ENCODE data around the gene GPR84. TPM values are rescaled to one million over a fixed set of nuclear protein-coding genes. Genes with fewer than 3 reads are reported as not detected.

Gene GPR84
- total and polyA plus RNA-seq, 2 donors (not counting 3 experiments of a cell fraction or from before 2014, with no cell fraction given), result not detected

DNA sequence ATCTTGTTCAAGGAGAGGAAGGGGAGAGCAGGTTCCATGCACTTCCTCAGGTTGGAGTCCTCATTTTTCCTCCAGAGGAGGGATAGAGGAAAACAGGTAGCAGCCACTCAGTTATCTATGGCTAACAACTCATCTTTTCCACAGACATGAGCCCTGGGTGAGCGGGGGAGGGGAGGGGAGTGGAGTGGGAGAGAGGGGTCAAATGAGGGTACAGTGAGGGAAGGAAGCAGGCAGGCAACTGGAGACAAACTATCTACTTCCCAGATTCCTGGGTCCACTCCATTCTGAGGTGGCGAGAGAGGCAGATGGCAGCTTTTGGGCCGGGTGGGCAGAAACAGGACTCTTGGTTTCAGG, 22.8 kb upstream of the GPR84 start:
- FAIRE-seq (no peak), DNase-seq (ENCODE audit: low read depth, low spot score) (no peak)
- no peak overlapping the region for H3K9ac ChIP-seq (replicated peaks; ENCODE audit: extremely low read depth, insufficient read depth, low read length)
- BruUV-seq (replicated peaks), result no TSS peak
- intact Hi-C loops (cut with micrococcal nuclease) (no loop called here), dilution Hi-C loops (cut with MboI; ENCODE audit: extremely low pct_ligation_motif_present, low sequenced_read_pairs) (no loop called here)
- no peak for TF ChIP-seq EZH2 (IDR thresholded peaks at IDR 0.05; ENCODE audit: borderline replicate concordance, low read depth, low read length, severe bottlenecking)
- no peak for TF ChIP-seq GATA2 (IDR thresholded peaks at IDR 0.05; ENCODE audit: insufficient read depth, insufficient read length, low read depth, low read length)
- TF ChIP-seq MAX (IDR thresholded peaks at IDR 0.05; ENCODE audit: insufficient read depth, insufficient read length), result no peak
- no peak for TF ChIP-seq JUN (IDR thresholded peaks at IDR 0.05; ENCODE audit: borderline replicate concordance, insufficient read depth, insufficient read length, low read depth)
- TF ChIP-seq POLR2AphosphoS5 (IDR thresholded peaks at IDR 0.05; ENCODE audit: insufficient read depth, low read depth, low read length), result no peak
- no peak for TF ChIP-seq POLR2A (IDR thresholded peaks at IDR 0.05; ENCODE audit: low read depth, low read length)
- TF ChIP-seq MYC (IDR thresholded peaks at IDR 0.05; ENCODE audit: low read depth, low read length), result no peak
- TF ChIP-seq FOS (IDR thresholded peaks at IDR 0.05; ENCODE audit: borderline replicate concordance, insufficient read depth, low read length), result no peak
- TF ChIP-seq CTCF (IDR thresholded peaks at IDR 0.05; ENCODE audit: extremely low read depth in 1 of 2, insufficient read depth in 1 of 2, low read depth in 1 of 2, low read length in 2 of 2), result no peak
- no peak overlapping the region for H3K4me3 ChIP-seq (replicated peaks in 1 of 3; ENCODE audit: insufficient read depth in 1 of 3, low read depth in 1 of 3, low read length in 3 of 3)
- no peaks in the 10 kb centered on the region for H3K36me3 ChIP-seq (ENCODE audit: control insufficient read depth in 2 of 2, extremely low read depth in 1 of 2, insufficient read depth in 2 of 2, low read length in 2 of 2)
- CTCF ChIA-PET, result interaction anchor here (0.5 to 2.7 kb wide), 5 partner anchors 8 to 134 kb away, joined by 3 to 15 read pairs (median 7); no protein-coding TSS in a partner anchor
- H3K4me2 ChIP-seq (ENCODE audit: insufficient read depth, low read length), result no peak overlapping the region
- no peaks in the 10 kb centered on the region for H3K79me2 ChIP-seq (ENCODE audit: control insufficient read depth, insufficient read depth, low read length)
- no peak overlapping the region for H2AFZ ChIP-seq (ENCODE audit: low read depth, low read length)
- no peaks in the 10 kb centered on the region for H3K4me1 ChIP-seq (ENCODE audit: control insufficient read depth, extremely low read depth, insufficient read depth, low read length)
- H3K27ac ChIP-seq (ENCODE audit: insufficient read depth, low read depth, low read length), result no peak overlapping the region
- H3K27me3 ChIP-seq (ENCODE audit: control insufficient read depth in 2 of 2, insufficient read depth in 2 of 2, low read length in 2 of 2), result no peaks in the 10 kb centered on the region
- no peaks in the 10 kb centered on the region for H3K9me3 ChIP-seq (replicated peaks; ENCODE audit: control insufficient read depth, insufficient read depth, low read length)
- no peaks in the 10 kb centered on the region for H4K20me1 ChIP-seq (replicated peaks; ENCODE audit: control insufficient read depth, extremely low read depth, insufficient read depth, low read length)
- H3K9me1 ChIP-seq (replicated peaks; ENCODE audit: control insufficient read depth, extremely low read depth, insufficient read depth, low read length), result no peaks in the 10 kb centered on the region
- POLR2A ChIA-PET, result interaction anchor here (1.0 kb wide), 1 partner anchor 12 kb away, joined by 3 read pairs; no protein-coding TSS in a partner anchor

All from endothelial cell of umbilical vein (primary cell).